HFF-Myc (cell line): Measurements from ENCODE around the gene PRCP.

ENCODE experiments used
- DNase-seq: peaks from one replicate; pipeline ENCODE4 v3.0.0-alpha.2; 2011; ENCODE audit warnings: low read depth; ENCODE audit errors: extremely low read depth
- H3K4me3 ChIP-seq: replicated peaks from 2 replicates; pipeline ENCODE4 v1.5.1; 2011; ENCODE audit warnings: low read depth, mild to moderate bottlenecking, control low read depth, low read length
- CTCF ChIP-seq: IDR thresholded peaks from 2 replicates; pipeline ENCODE4 v1.5.1; 2012; ENCODE audit warnings: mild to moderate bottlenecking, low read depth, low read length, control low read depth; ENCODE audit errors: missing control alignments

Gene PRCP

GRCh38 chr11:82831364-82831763, 68.9 kb downstream of the PRCP start:
- no peak for TF ChIP-seq CTCF

GRCh38 chr11:82830746-82831145, 69.5 kb downstream of the PRCP start:
- DNase-seq = no peak

More at GRCh38 chr11:82831364-82831763, 68.9 kb downstream of the PRCP start:
- no peak for DNase-seq
- H3K4me3 ChIP-seq = no peak overlapping the region

GRCh38 chr11:82829101-82829500, 71.1 kb downstream of the PRCP start:
- DNase-seq = no peak
- TF ChIP-seq CTCF = no peak
- H3K4me3 ChIP-seq = no peak overlapping the region

More at GRCh38 chr11:82830746-82831145, 69.5 kb downstream of the PRCP start:
- H3K4me3 ChIP-seq = no peak overlapping the region
- TF ChIP-seq CTCF = no peak

- H3K4me3 ChIP-seq = no peak overlapping the region
- DNase-seq = no peak
- TF ChIP-seq CTCF = no peak
Measured at GRCh38 chr11:82828472-82828871, 71.8 kb downstream of the PRCP start.

GRCh38 chr11:82826526-82826925, 73.7 kb downstream of the PRCP start:
- H3K4me3 ChIP-seq = no peak overlapping the region
- no peak for DNase-seq
- TF ChIP-seq CTCF = no peak

GRCh38 chr11:82823647-82824619, 76.3 kb downstream of the PRCP start:
- no peak for DNase-seq
- no peak for TF ChIP-seq CTCF
- no peak overlapping the region for H3K4me3 ChIP-seq
